GM23338 (cell line): ENCODE results near the gene GGA1.

ENCODE experiments used
- EZH2 ChIP-seq: fragments of 200-600 bp; sonication (generic); IDR thresholded peaks from one replicate; pipeline ENCODE4 v1.8.0; 2017; ENCODE audit warnings: antibody characterized with exemption, mild to moderate bottlenecking, low read depth; ENCODE audit not compliant: unreplicated experiment
- POLR2AphosphoS5 ChIP-seq: IDR thresholded peaks from 2 replicates; pipeline ENCODE4 v1.6.1; 2016; ENCODE audit warnings: antibody characterized with exemption, low read depth
- TF ChIP-seq, protein P1 (sequence below), 2 experiments: fragments of 200-600 bp in 1 of 2; sonication (generic) in 1 of 2; conservative IDR thresholded peaks; 2 replicates each; pipeline versions ENCODE4 v1.5.1 to v1.6.1; 2016 to 2017; ENCODE audit warnings: antibody characterized with exemption in 2 of 2, low read depth in 2 of 2, mild to moderate bottlenecking in 2 of 2, moderate library complexity in 1 of 2

DNA sequence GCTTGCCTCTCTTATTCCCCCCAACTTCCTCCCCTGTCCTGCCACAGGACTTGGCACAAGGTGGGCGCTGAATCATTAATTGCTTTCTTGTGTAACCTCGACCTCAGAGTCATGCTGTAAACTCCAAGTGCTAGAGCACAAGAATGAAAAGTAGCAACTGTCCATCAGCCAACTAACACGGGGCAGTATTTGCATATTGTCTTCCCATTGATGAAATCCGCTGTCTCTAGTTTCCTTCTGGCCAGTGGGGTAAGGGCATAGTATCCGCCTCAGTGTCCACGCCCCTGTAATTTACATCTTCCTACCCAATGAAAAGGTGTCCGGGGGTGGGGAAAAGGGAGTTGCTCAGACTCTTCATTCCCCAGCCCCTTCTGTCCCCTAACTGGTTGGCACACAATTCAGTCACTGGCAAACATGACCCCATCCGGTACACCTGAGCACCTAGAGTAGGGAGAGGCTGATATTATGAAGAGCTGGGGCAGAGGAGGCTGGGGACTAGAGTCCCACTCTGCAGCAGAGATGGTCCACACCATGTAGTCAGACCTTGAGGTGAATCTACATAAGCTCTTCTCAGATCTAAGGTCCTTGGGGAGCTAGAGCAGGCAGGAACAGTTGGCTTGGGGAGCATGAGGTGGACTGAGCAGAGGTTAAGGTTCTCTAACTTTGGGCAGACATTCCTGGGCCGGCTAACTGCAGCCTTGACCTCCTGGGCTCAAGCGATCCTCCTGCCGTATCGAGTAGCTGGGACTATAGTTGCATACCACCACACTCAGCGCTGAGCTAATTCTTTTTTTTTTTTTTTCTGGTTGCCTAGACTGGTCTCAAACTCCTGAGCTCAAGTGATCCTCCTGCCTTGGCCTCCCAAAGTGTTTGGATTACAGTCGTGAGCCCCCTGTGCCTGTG lies 6.8 kb upstream of the GGA1 start:
- TF ChIP-seq, protein P1, sequence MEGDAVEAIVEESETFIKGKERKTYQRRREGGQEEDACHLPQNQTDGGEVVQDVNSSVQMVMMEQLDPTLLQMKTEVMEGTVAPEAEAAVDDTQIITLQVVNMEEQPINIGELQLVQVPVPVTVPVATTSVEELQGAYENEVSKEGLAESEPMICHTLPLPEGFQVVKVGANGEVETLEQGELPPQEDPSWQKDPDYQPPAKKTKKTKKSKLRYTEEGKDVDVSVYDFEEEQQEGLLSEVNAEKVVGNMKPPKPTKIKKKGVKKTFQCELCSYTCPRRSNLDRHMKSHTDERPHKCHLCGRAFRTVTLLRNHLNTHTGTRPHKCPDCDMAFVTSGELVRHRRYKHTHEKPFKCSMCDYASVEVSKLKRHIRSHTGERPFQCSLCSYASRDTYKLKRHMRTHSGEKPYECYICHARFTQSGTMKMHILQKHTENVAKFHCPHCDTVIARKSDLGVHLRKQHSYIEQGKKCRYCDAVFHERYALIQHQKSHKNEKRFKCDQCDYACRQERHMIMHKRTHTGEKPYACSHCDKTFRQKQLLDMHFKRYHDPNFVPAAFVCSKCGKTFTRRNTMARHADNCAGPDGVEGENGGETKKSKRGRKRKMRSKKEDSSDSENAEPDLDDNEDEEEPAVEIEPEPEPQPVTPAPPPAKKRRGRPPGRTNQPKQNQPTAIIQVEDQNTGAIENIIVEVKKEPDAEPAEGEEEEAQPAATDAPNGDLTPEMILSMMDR (conservative IDR thresholded peaks at IDR 0.05; ENCODE audit: low read depth in 2 of 2), result no peak
- TF ChIP-seq EZH2, result no peak
- peak; percentile 74 for TF ChIP-seq POLR2AphosphoS5
